GM20000 (cell line): ENCODE results near the gene HDX.

Source experiments
- DNase-seq: peaks from one replicate; pipeline ENCODE4 v3.0.0; 2012; ENCODE audit warnings: low spot score
- CTCF ChIP-seq: IDR thresholded peaks from 2 replicates; pipeline ENCODE4 v1.5.1; 2012; ENCODE audit warnings: mild to moderate bottlenecking, control low read depth; ENCODE audit errors: extremely low read depth, missing control alignments

Gene HDX

GRCh38 chrX:84363051-84363450 is 139.2 kb downstream of the HDX start:
- TF ChIP-seq CTCF, result no peak

GRCh38 chrX:84362184-84362838 is 139.9 kb downstream of the HDX start:
- no peak for TF ChIP-seq CTCF
- no peak for DNase-seq

More at GRCh38 chrX:84363051-84363450, 139.2 kb downstream of the HDX start:
- no peak for DNase-seq

GRCh38 chrX:84358271-84358670 is 144.0 kb downstream of the HDX start:
- no peak for DNase-seq
- no peak for TF ChIP-seq CTCF

- DNase-seq, result no peak
- TF ChIP-seq CTCF, result no peak
Measured at GRCh38 chrX:84357296-84357695, 145.0 kb downstream of the HDX start.

GRCh38 chrX:84340968-84341367 is 161.3 kb downstream of the HDX start:
- no peak for TF ChIP-seq CTCF

GRCh38 chrX:84339507-84340364 is 162.5 kb downstream of the HDX start:
- peak; percentile 2 for DNase-seq
- no peak for TF ChIP-seq CTCF

More at GRCh38 chrX:84340968-84341367, 161.3 kb downstream of the HDX start:
- DNase-seq, result no peak

GRCh38 chrX:84336646-84337045 is 165.6 kb downstream of the HDX start:
- no peak for TF ChIP-seq CTCF
- DNase-seq, result no peak
